NOMO-1 (cell line): ENCODE results near the gene GABARAPL2.
"Not testable (repeated sequence)": the region's sequence is repeated elsewhere in the genome, so short reads cannot be mapped to it uniquely, and the experiment has no call there.

ENCODE experiments used
- DNase-seq, 2 experiments: peaks; one replicate each; lab custom pipeline; 2025; ENCODE audit not compliant: unreplicated experiment in 2 of 2; lab: John Stamatoyannopoulos, UW

The GABARAPL2 gene, protein sequence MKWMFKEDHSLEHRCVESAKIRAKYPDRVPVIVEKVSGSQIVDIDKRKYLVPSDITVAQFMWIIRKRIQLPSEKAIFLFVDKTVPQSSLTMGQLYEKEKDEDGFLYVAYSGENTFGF

DNA sequence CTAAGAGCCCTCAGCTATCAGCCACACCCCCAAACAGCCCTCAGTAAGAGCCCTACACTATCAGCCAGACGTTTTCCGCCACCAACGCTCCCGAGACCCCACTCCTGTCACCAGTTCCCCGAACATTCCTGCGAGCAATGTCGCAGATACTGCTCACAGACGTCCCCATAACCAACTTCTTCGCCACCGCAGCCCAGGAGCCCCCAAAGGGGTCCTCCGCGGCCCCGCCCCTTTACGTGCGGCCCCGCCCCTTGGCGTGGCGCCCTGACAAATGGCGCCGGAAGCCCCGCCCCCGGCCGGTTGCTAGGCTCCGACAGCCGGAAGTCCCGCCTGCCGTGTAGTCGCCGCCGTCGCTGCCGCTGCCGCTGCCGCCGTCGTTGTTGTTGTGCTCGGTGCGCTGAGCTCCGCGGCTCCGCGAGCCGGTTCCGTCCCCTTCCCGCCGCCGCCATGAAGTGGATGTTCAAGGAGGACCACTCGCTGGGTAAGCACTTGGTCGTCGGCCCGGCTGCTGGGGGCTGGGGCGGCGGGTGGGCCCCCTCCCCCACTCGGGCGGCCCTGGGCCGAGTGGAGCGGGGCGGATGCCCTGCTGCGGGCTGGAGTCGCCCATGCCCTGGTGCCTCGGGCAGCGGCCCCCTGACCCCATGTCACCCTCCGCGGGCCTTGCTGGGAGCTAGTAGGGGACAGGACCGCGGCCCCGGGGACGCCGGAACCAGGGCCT, at the start of gene GABARAPL2:
Gene GABARAPL2, plus strand, starts transcription at position 340 of the 718 bp plus-strand sequence. Its CDS starts 108 bp downstream, at position 448.
- DNase-seq = peak; percentile 90 to 91

DNA sequence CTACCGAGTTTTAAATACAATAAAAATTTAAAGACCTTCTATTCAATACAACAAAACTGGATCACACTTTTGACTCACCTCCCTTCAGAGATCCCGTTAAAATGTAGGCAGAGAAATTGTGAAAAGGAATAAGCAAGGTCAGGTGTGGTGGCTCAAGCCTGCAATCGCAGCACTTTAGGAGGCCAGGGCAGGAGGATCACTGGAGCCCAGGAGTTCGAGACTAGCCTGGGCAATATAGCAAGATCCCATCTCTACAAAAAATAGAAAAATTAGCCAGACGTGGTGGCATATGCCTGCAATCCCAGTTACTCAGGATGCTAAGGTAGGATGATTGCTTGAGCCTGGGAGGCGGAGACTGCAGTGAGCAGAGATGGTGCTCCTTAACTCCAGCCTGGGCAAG, 47.0 kb upstream of the GABARAPL2 start:
- no peak for DNase-seq

DNA sequence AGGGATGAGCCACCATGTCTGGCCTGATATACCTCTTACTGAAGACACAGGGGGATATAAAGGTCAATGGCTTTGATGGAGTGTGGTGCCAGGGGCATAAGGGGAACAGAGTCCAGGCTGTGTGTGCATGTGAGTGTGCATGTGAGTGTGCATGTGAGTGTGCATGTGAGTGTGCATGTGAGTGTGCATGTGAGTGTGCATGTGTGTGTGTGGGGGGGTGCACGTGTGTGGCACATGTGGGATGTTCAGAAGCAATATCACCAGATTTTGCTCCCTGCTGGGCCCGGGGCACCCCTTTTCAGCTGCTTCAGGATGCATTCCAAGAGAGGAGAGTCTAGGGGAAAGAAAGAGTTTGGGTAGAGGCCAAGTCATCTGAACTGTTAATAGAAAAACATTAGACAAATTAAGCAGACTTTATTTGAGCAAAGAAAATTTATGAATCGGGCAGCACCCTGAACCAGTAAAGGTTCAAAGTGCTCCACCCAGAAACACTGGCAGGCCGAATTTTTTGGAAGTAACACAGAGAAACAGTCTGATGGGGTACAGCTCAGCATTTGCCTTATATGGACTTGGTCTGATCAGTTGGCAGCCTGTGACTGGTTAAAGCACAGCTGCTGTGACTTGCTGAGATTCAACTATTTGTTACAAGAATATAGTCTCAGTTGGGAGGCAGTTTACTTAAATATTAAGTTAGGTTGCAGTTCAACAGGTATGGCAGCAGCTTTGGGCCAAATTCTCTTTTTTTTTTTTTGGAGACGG, 40.0 kb upstream of the GABARAPL2 start:
- DNase-seq = no peak

DNA sequence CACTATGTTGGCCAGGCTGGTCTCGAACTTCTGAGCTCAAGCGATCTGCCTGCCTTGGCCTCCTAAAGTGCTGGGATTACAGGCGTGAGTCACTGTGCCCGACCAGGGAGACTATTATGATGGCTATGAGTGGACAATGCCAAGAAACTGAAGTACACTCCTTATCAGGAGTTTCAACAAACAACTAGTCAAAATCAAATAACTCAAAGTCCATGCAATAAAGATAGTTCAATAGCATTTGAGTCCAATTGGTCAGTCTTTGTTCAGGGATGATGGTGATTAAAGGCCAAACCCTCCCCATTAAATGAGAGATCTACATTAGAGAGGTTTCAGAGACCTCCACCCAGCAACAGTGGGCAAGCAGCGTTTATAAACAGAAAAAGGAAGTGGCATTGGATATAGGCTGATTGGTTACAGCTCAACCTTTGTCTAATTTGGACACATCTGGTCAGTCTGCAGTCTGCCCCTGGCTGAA, 38.3 kb upstream of the GABARAPL2 start:
- DNase-seq = no peak

DNA sequence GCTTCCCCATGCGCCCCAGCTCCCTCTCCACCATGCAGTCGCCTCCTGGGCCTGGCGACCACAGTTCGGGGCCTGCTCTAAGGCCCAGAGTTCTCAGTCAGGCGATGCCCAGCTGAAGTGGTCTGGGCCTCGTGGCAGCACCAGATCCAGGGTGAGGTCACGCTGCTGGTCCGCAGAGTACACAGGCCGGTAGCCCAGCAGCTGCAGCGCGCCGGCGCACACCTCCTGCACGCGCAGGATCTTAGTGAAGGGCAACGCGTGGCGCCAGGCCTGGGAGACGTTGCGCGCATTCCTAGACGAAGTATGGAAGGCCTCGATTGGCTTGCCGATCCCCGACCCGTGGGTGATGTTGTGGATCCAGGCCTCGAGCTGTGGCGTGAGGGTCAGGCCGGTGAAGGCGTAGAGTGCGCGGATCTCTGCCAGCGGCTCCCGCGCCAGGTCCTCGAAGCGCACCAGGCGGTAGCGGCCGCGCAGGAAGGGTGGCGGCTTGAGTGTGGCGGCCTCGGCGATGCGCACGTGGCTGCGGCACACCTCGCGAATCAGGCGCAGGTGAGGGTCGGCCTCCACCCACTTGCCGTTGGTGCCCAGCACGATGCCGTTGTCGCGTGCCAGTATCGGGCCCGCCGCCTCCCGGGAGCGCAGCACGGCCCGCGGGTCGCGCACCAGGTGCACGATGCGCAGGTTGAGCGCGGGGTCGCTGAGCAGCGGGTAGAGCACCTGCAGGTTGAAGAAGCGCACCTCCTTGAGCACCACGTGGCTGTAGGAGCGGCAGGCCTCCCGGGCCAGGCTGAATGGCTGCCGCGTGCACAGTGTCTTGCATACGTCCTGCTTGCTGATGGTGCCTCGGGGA, 36.9 kb upstream of the GABARAPL2 start:
- no peak for DNase-seq

DNA sequence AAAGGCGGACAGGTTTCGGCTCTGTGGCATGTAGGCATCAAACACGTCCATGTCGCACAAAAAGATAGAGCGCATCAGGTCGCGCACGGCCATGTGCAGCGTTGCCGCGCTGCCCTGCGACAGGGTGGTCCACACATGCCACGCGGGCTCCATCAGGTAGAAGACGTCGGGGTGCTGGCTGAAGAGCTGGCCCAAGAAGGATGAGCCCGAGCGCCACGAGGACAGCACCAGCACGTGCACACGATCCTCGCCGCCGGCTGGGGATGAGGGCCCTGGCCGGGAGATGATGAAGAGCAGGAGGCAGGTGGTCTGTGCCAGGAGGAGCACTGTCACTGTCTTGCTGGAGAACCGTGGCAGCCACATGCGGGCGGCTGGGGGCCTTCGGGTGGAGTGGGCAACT, 36.2 kb upstream of the GABARAPL2 start:
- no peak for DNase-seq

DNA sequence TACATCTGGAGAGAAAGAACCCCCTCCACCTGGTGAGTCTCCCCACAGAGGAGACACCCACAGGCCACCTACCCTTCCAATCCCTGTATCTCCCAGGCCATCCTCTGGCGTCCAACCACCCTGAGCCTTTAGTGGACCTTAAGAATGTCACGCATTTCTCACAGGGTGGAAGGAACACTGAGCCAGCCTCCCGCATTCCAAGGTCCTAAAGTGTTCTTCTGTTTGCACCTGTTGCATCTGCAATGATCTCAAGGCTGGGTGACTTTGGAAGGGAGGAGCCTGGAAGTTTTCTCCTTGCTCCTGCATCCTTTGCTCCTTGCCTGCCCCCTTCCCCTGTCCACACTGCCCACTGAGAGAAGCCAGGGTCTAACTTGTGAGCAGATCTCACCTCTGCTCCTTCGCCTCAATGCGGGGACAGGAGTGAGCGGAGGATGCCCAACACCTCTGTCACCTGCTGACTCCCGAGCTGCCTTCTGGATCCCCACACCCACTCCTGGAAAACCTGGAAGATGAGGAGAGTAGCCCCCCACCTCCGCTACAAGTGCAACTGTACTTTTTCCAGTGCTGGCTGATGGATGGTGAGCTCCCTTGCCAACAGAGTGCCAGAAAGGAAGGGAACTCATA, 33.9 kb upstream of the GABARAPL2 start:
- DNase-seq = no peak

DNA sequence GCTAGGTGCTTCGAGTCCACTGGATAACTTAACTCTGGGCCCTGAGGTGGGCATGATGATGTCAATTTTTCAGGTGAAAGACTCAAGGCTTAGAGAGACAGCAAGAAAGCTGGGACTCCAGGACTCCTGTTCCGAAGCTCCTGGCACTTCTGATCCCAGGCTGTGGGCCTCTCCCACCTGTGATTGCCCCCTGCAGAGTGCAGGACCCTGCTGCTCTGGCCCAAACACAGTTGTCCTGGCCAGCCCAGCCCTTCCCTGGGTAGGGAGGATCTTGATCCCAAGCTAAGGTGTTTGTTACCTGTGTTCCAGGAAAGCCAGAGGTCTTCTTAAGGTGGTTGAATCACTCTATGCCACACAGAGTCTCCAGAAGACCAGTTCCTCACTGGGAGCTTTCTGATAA, 33.4 kb upstream of the GABARAPL2 start:
- no peak for DNase-seq

DNA sequence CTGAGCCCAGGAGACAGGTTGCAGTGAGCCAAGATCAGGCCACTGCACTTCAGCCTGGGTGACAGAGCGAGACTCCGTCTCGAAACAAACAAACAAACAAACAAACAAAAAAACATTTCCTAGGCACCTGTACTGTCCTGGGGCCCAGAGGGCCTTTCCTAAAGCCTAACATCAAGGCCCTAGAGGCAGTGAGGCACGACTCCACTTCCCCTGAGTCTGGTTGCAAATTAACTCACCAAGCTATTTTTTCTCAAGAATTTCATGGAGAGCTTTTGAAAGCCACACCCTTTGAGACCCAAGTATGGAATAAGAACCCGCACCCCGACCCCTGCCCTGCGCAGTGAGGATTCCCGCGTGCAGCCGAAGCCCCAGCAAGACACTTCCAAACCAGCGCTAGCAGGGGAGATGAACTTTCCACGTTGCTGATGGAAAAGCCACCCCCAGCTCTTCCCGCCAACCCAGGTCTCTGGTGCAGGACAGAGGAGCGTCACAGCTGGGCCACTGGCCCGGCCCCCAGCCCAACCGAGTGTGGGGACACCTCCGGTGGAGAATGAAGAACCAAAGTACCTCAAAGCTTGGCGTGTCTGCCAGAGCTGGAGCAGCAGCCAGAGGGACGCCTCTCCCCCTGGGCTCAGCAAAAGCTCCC, 31.5 kb upstream of the GABARAPL2 start:
- no peak for DNase-seq

DNA sequence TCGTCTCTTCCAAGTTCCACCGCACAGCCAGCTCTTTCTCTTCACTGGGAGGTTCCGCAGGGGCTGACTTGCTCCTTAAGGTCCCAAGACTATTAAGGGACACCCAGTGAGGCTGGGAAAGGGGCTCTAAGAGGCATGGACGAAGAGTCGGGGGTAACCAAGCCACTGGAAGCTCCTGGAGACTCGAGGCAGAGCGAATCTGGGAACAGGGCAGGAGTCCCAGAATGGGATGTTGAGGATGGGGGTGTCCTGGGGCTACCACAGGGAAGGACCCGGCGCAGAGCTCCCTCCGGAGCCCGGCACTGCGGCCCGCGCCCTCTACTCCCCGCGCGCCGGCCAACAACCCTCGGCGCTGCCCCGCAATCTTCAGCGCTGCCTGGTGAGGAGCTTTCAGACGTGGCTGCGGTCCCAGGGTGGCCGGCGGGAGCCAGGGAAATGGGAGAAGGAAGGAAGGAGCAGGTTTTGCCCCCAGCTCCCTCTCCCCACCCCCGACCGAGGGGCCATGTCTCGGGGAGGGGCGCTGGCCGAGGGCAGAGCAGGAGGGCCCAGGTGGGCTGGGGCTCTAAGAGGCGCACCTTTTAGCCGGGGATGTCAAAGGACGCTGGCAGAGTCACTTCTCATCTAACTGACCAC, 30.9 kb upstream of the GABARAPL2 start:
- DNase-seq = no peak

DNA sequence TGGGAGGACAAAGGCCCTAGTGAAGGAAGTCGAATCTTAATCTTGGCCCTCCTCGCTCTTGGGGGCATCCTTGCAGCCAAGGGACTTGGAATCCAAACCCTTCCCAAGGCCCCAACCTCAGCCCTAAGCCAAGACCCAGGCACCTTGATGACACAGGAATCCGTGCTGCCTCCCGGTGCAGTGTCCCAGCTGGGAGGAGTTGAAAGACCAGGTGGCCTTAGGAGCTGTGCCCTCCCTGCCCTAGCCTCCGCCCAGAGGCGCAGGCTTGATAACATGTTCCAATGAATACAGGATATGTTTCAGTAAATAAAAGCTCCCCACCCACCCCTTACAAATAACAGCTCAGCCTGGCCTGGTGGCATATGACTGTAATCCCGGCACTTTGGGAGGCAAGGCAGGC, 30.3 kb upstream of the GABARAPL2 start, which contains the start of gene CHST5:
Gene CHST5, minus strand, starts transcription at position 208 of the 400 bp plus-strand sequence. CDS start 5,724 bp downstream, outside the sequence.
- no peak for DNase-seq

DNA sequence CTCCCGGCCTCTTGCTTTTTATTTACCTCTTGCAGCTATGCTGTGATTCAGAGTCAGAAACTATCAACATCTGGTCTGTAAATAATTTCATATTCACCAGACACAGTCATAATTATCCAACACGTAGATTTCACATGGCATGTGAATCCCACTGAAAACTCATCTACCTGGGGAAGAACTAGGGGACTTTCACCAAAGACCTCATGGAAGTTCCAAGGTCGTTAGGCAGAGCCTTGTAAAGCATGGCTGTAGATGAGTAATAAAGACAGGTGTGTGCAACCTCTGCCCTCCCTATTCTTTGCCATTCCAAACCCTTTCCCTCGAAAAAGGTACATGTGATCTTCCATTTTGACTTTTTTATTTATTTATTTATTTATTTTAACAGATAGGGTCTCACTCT, 28.4 kb upstream of the GABARAPL2 start:
- DNase-seq = no peak

DNA sequence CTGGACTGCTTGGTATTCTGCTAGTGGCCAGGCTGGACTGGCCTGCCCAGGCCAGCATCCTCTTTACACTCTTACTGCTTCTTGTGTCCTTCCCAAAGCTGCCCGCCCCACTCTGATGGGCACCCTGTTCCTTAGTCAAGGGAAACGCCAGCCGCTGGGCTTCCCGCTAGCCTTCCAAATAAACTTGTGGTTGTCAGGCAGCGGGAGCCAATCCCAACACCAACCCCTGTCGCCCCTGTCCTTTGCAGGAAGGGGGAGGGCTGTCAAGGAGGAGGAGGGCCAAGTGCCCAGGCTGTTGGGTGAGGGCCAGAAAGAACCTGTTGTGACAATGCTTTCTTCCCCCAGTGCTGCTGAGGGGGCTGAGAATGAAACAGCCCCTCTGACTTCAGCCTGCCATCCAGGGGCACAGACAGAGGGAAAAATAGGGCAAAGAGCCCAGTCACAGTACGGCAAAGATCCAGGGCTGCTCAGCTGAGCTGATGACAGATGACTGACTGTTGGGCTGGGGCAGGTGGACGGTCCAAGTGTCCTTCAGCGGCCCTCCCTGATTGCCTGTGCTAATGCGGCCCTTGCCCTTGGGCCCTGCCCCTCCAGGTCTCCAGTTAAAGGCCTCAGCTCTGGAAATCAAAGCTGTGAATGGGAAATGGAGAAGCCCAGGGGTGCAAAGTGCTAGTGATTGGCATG, 27.2 kb upstream of the GABARAPL2 start:
- DNase-seq = not testable (repeated sequence)

DNA sequence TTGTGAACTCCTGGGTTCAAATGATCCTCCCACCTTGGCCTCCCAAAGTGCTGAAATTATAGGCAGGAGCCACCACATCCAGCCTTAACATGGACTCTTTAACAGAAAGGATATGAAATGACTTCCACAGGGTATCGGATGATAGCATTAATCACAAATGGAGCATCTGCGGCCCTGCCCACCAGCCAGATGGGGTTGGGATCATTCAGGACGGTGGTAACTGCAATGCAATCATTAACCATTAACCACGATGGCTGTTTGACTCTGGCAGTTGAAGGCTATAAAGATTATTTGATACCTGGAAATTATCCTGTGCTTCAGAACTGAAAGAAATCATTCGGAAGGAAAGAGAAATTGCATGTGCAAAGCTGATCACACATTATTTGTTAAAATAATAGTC, 24.9 kb upstream of the GABARAPL2 start:
- DNase-seq = no peak

DNA sequence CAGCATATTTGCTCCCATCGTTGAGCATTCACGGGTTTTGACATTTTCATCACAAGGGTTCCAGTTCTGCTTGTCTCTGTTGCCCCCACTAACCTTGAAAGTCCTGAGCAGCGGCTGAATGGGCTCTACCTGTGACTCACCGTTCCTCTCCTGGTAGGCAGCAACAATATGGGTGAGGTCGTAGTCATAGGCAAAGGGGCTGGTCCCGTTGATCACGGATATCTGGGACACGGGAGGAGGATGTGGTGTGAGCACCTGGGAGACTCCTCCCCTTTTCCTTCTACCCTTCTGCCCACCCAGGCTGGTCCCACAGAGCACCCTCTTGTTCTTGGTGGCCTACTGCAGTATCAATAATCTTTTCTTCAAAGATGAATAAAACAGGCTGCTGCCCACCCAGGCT, 23.7 kb upstream of the GABARAPL2 start:
- not testable (repeated sequence) for DNase-seq

DNA sequence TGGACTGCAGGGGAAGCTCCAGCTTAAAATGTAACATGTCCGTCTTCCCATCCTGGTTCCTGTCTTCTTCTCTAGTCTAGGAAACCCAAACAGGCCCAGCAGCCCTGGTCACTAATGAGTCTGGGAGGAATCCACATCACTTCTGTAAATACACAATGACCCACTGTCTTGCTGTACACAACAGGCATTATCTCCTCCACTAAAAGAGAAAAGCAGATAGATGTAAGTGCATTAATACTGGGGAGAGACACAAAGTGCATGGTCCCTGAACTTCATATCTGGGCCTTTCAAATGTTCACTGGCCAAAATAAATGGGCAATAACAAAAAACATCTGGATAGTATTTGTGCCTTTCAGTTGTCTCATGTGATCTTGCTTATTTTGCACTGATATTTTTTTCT, 20.3 kb upstream of the GABARAPL2 start:
- not testable (repeated sequence) for DNase-seq

DNA sequence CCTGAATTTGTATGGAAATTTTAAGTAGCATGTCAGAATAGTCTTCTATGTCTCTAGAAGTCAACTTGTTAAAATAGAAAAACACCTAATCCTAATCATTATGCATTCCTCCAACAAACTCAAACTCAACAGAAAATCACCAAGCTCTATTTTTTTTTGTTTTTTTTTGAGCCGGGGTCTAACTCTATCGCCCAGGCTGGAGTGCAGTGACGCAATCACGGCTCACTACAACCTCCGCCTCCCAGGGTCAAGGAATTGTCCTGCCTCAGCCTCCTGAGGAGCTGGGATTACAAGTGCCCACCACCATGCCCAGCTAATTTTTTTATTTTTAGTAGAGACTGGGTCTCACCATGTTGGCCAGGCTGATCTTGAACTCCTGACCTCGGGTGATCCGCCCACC, 19.9 kb upstream of the GABARAPL2 start:
- no peak for DNase-seq

DNA sequence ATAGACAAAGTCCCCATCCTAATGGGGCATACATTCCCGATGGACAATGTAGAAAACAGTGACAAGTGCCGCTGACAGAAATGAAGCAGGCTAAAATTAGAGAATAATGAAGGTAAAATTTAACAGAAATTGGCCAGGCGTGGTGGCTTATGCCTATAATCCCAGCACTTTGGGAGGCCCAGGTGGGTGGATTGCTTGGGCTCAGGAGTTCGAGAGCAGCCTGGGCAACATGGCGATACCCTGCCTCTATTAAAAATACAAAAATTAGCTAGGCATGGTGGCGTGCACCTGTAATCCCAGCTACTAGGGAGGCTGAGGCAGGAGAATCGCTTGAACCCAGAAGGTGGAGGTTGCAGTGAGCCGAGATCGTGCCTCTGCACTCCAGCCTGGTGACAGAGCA, 17.7 kb upstream of the GABARAPL2 start:
- not testable (repeated sequence) for DNase-seq

DNA sequence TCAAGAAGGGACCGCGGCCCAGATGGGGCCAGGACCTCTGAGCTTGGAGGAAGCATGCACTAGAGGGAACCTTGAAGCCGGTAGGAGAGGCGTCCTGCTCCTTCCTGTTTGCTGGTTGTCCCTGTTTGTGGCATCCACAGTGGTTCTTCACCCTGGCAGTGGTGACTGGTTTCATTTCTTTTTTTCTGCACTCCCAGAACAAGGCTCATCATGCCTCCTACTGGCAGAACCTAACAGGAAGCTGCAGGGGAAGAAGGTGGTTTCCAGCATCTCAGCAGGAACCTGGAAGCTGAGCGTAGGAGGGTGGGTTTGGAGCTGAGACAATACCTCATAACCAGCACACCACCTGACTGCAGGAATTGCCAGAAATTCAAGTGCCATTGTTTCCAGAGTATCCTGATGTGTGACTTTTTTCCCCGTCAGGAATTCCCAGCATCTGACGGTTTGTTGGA, 15.9 kb upstream of the GABARAPL2 start:
- peak; percentile 72 to 86 for DNase-seq
